Measurements from ENCODE around the gene EIF4G2.

The EIF4G2 gene

GRCh38 chr11:10771457-10771856, 37.3 kb downstream of the EIF4G2 start:
- DNase-seq (ENCODE audit: low spot score): no peak

GRCh38 chr11:10770626-10771254, 38.0 kb downstream of the EIF4G2 start:
- DNase-seq (ENCODE audit: low spot score): no peak

GRCh38 chr11:10764412-10764811, 44.3 kb downstream of the EIF4G2 start:
- no peak for DNase-seq (ENCODE audit: low spot score)

- DNase-seq (ENCODE audit: low spot score): no peak
Observed at GRCh38 chr11:10763766-10764165, 45.0 kb downstream of the EIF4G2 start.

GRCh38 chr11:10762913-10763421, 45.8 kb downstream of the EIF4G2 start:
- no peak for DNase-seq (ENCODE audit: low spot score)

- DNase-seq (ENCODE audit: low spot score): no peak
Observed at GRCh38 chr11:10762185-10762584, 46.5 kb downstream of the EIF4G2 start.

GRCh38 chr11:10761085-10761698, 47.5 kb downstream of the EIF4G2 start:
- DNase-seq (ENCODE audit: low spot score): no peak

- no peak for DNase-seq (ENCODE audit: low spot score)
Observed at GRCh38 chr11:10758957-10759356, 49.8 kb downstream of the EIF4G2 start.

- no peak for DNase-seq (ENCODE audit: low spot score)
Observed at GRCh38 chr11:10752486-10752885, 56.2 kb downstream of the EIF4G2 start.

- no peak for DNase-seq (ENCODE audit: low spot score)
Observed at GRCh38 chr11:10752061-10752460, 56.7 kb downstream of the EIF4G2 start.

GRCh38 chr11:10751581-10751940, 57.2 kb downstream of the EIF4G2 start:
- no peak for DNase-seq (ENCODE audit: low spot score)

GRCh38 chr11:10750838-10751580, 57.7 kb downstream of the EIF4G2 start, which contains the start of gene CTR9:
Gene CTR9 (plus strand): TSS chr11:10751246. CDS start chr11:10751413, 167 bp downstream.
- DNase-seq (ENCODE audit: low spot score): peak; percentile 89

GRCh38 chr11:10749476-10749875, 59.2 kb downstream of the EIF4G2 start:
- no peak for DNase-seq (ENCODE audit: low spot score)

GRCh38 chr11:10747733-10748132, 61.0 kb downstream of the EIF4G2 start:
- no peak for DNase-seq (ENCODE audit: low spot score)

Data from kidney capillary endothelial cell (primary cell).